H9 (cell line): ENCODE results near the gene ATP6V1G2. TPM values are rescaled to one million over a fixed set of nuclear protein-coding genes. Genes with fewer than 3 reads are reported as not detected.

Source experiments
- DNase-seq: peaks from one replicate; pipeline ENCODE4 v3.0.0-alpha.2; 2017
- H2AFZ ChIP-seq: one replicate; pipeline ENCODE4 v1.6.1; 2013; ENCODE audit warnings: mild to moderate bottlenecking, low read length, control low read depth, moderate library complexity
- H2AK5ac ChIP-seq: 2 replicates; pipeline ENCODE4 v1.6.1; 2013; ENCODE audit warnings: low read length, control low read depth, mixed read lengths; ENCODE audit not compliant: insufficient read length
- H2BK120ac ChIP-seq: one replicate; pipeline ENCODE4 v1.6.1; 2013; ENCODE audit warnings: low read depth, mild to moderate bottlenecking, low read length, control low read depth, inconsistent platforms; ENCODE audit not compliant: poor library complexity, severe bottlenecking
- H2BK12ac ChIP-seq: 2 replicates; pipeline ENCODE4 v1.6.1; 2013; ENCODE audit warnings: low read length, control low read depth, mixed read lengths, low read depth; ENCODE audit not compliant: insufficient read length
- H2BK15ac ChIP-seq: 2 replicates; pipeline ENCODE4 v1.6.1; 2013; ENCODE audit warnings: low read depth, low read length, control low read depth
- H2BK20ac ChIP-seq: one replicate; pipeline ENCODE4 v1.6.1; 2013; ENCODE audit warnings: low read depth, mild to moderate bottlenecking, low read length, control low read depth, inconsistent platforms; ENCODE audit not compliant: poor library complexity, severe bottlenecking
- H2BK5ac ChIP-seq: 2 replicates; pipeline ENCODE4 v1.6.1; 2013; ENCODE audit warnings: low read length, control low read depth, mixed read lengths; ENCODE audit not compliant: insufficient read length
- H3K14ac ChIP-seq: 2 replicates; pipeline ENCODE4 v1.6.1; 2013; ENCODE audit warnings: low read length, control low read depth; ENCODE audit not compliant: insufficient read depth
- H3K18ac ChIP-seq: 2 replicates; pipeline ENCODE4 v1.6.1; 2013; ENCODE audit warnings: low read depth, mild to moderate bottlenecking, mixed read lengths, low read length, control low read depth; ENCODE audit not compliant: insufficient read length
- H3K23ac ChIP-seq: 2 replicates; pipeline ENCODE4 v1.6.1; 2013; ENCODE audit warnings: low read length, control low read depth, mixed read lengths, low read depth; ENCODE audit not compliant: insufficient read length
- H3K23me2 ChIP-seq: 2 replicates; pipeline ENCODE4 v1.6.1; 2013; ENCODE audit warnings: low read depth, mild to moderate bottlenecking, mixed read lengths, low read length, control low read depth; ENCODE audit not compliant: insufficient read length, poor library complexity, severe bottlenecking
- H3K27ac ChIP-seq: 2 replicates; pipeline ENCODE4 v1.5.1; 2013; ENCODE audit warnings: low read length, control low read depth, mixed read lengths, low read depth; ENCODE audit not compliant: insufficient read length
- H3K27me3 ChIP-seq: 2 replicates; pipeline ENCODE4 v1.6.1; 2013; ENCODE audit warnings: low read length, control low read depth, inconsistent platforms; ENCODE audit not compliant: insufficient read depth
- H3K4ac ChIP-seq: 2 replicates; pipeline ENCODE4 v1.6.1; 2013; ENCODE audit warnings: low read depth, mild to moderate bottlenecking, control low read depth, inconsistent platforms, low read length, moderate library complexity
- H3K4me1 ChIP-seq: 2 replicates; pipeline ENCODE4 v1.6.1; 2013; ENCODE audit warnings: low read length, control low read depth, inconsistent platforms; ENCODE audit not compliant: insufficient read depth
- H3K4me2 ChIP-seq: 2 replicates; pipeline ENCODE4 v1.6.1; 2013; ENCODE audit warnings: low read length, control low read depth, mixed read lengths; ENCODE audit not compliant: insufficient read length, insufficient read depth
- H3K56ac ChIP-seq: 2 replicates; pipeline ENCODE4 v1.6.1; 2013; ENCODE audit warnings: low read depth, mild to moderate bottlenecking, mixed read lengths, low read length, control low read depth; ENCODE audit not compliant: insufficient read length
- H3K79me1 ChIP-seq: 2 replicates; pipeline ENCODE4 v1.6.1; 2013; ENCODE audit warnings: low read depth, mild to moderate bottlenecking, moderate library complexity, low read length, control low read depth, inconsistent platforms; ENCODE audit not compliant: insufficient read depth, poor library complexity, severe bottlenecking
- H3K79me2 ChIP-seq: 2 replicates; pipeline ENCODE4 v1.6.1; 2013; ENCODE audit warnings: low read length, control low read depth, inconsistent platforms; ENCODE audit not compliant: insufficient read depth
- H3K9ac ChIP-seq: 2 replicates; pipeline ENCODE4 v1.6.1; 2013; ENCODE audit warnings: low read length, control low read depth, mixed read lengths; ENCODE audit not compliant: insufficient read length; ENCODE audit errors: extremely low read depth
- H3K9me3 ChIP-seq: one replicate; pipeline ENCODE4 v1.6.1; 2013; ENCODE audit warnings: low read depth, low read length, inconsistent platforms; ENCODE audit not compliant: control insufficient read depth
- H3T11ph ChIP-seq: one replicate; pipeline ENCODE4 v1.6.1; 2013; ENCODE audit warnings: mild to moderate bottlenecking, low read length, control low read depth, inconsistent platforms
- H4K20me1 ChIP-seq: one replicate; pipeline ENCODE4 v1.6.1; 2013; ENCODE audit not compliant: control insufficient read depth, insufficient read length, insufficient read depth
- H4K5ac ChIP-seq: 2 replicates; pipeline ENCODE4 v1.6.1; 2013; ENCODE audit warnings: low read depth, mild to moderate bottlenecking, mixed read lengths, low read length, control low read depth; ENCODE audit not compliant: insufficient read length
- H4K8ac ChIP-seq: replicated peaks from 2 replicates; pipeline ENCODE4 v1.6.1; 2013; ENCODE audit warnings: low read length, control low read depth, mixed read lengths, low read depth; ENCODE audit not compliant: insufficient read length
- H4K91ac ChIP-seq: 2 replicates; pipeline ENCODE4 v1.6.1; 2013; ENCODE audit warnings: low read depth, mild to moderate bottlenecking, moderate library complexity, mixed read lengths, low read length, control low read depth; ENCODE audit not compliant: insufficient read length
- H3K27ac Mint-ChIP-seq, 3 experiments: 2 replicates in 2 of 3; 3 replicates in 1 of 3; pipeline ENCODE4 v1.8.0; 2020 to 2021; ENCODE audit warnings: mixed read lengths in 3 of 3, mild to moderate bottlenecking in 1 of 3, moderate library complexity in 1 of 3
- H3K27me3 Mint-ChIP-seq: 2 replicates; pipeline ENCODE4 v1.8.0; 2021; ENCODE audit warnings: low read depth, mild to moderate bottlenecking, moderate library complexity, mixed read lengths
- H3K36me3 Mint-ChIP-seq, 3 experiments: 2 replicates in 2 of 3; 3 replicates in 1 of 3; pipeline ENCODE4 v1.8.0; 2020 to 2021; ENCODE audit warnings: low read depth in 3 of 3, mixed read lengths in 3 of 3; ENCODE audit not compliant: insufficient read depth in 1 of 3
- H3K4me1 Mint-ChIP-seq, 2 experiments: 2 replicates each; pipeline ENCODE4 v1.8.0; 2020; ENCODE audit warnings: mixed read lengths in 2 of 2
- H3K4me3 Mint-ChIP-seq, 2 experiments: 2 replicates in 1 of 2; 3 replicates in 1 of 2; pipeline ENCODE4 v1.8.0; 2020 to 2021; ENCODE audit warnings: mild to moderate bottlenecking in 2 of 2, mixed read lengths in 2 of 2, moderate library complexity in 1 of 2
- H3K9me3 Mint-ChIP-seq, 2 experiments: 2 replicates in 1 of 2; 3 replicates in 1 of 2; pipeline ENCODE4 v1.8.0; 2020; ENCODE audit warnings: mild to moderate bottlenecking in 2 of 2, mixed read lengths in 2 of 2, moderate library complexity in 1 of 2
- WGBS: extraction: QIAGEN DNeasy Blood & Tissue Kit; methylation state at CpG from one replicate; pipeline ENCODE4 v1.1.7; 2013; ENCODE audit warnings: missing lambda C conversion rate, low lambda C conversion rate, mixed read lengths; ENCODE audit not compliant: insufficient read length; ENCODE audit errors: extremely low coverage; 5-methylcytosine and 5-hydroxymethylcytosine counted together
- total RNA-seq: library from RNA; stranded (reverse); gene quantifications from 2 replicates; pipeline ENCODE4 v1.2.1, GENCODE V29; 2021
- TF ChIP-seq, protein P1 (sequence below): fragments of 200-600 bp; sonication (generic); conservative IDR thresholded peaks from 3 replicates; pipeline ENCODE4 v1.8.0; 2021; ENCODE audit warnings: antibody characterized with exemption, mild to moderate bottlenecking

The ATP6V1G2 gene
- total RNA-seq, 1 experiment from 2014 or later = 3.8 TPM

- WGBS = no CpG with 5 or more reads among the region's 8 CpGs
- no peak overlapping the region for H2BK5ac ChIP-seq
- H2BK12ac ChIP-seq = no peak overlapping the region
- H2BK15ac ChIP-seq = no peak overlapping the region
- DNase-seq = no peak
- no peak overlapping the region for H3K27ac ChIP-seq
- H3K27me3 Mint-ChIP-seq = peaks cover 11% of the 10 kb centered on the region
- H4K20me1 ChIP-seq = no peaks in the 10 kb centered on the region
- no peaks in the 10 kb centered on the region; a peak in 1 of 5 replicates for H3K9me3 Mint-ChIP-seq
- no peak overlapping the region for H2AK5ac ChIP-seq
- no peak overlapping the region for H2BK120ac ChIP-seq
- H2BK20ac ChIP-seq = no peak overlapping the region
- no peak overlapping the region for H3K9ac ChIP-seq
- no peak overlapping the region for H2AFZ ChIP-seq
- no peaks in the 10 kb centered on the region for H3K79me1 ChIP-seq
- no peak overlapping the region for H3K23ac ChIP-seq
- H3K23me2 ChIP-seq = no peaks in the 10 kb centered on the region
- H4K91ac ChIP-seq = no peak overlapping the region
- H3K79me2 ChIP-seq = no peaks in the 10 kb centered on the region
- no peak overlapping the region for H3K18ac ChIP-seq
- H3K14ac ChIP-seq = no peak overlapping the region
- no peak overlapping the region for H4K8ac ChIP-seq
- no peak overlapping the region for H3K56ac ChIP-seq
- H3T11ph ChIP-seq = no peak overlapping the region
- H3K27ac Mint-ChIP-seq = no peak overlapping the region; a peak in 1 of 7 replicates
- TF ChIP-seq, protein P1, sequence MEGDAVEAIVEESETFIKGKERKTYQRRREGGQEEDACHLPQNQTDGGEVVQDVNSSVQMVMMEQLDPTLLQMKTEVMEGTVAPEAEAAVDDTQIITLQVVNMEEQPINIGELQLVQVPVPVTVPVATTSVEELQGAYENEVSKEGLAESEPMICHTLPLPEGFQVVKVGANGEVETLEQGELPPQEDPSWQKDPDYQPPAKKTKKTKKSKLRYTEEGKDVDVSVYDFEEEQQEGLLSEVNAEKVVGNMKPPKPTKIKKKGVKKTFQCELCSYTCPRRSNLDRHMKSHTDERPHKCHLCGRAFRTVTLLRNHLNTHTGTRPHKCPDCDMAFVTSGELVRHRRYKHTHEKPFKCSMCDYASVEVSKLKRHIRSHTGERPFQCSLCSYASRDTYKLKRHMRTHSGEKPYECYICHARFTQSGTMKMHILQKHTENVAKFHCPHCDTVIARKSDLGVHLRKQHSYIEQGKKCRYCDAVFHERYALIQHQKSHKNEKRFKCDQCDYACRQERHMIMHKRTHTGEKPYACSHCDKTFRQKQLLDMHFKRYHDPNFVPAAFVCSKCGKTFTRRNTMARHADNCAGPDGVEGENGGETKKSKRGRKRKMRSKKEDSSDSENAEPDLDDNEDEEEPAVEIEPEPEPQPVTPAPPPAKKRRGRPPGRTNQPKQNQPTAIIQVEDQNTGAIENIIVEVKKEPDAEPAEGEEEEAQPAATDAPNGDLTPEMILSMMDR = no peak
- H3K36me3 Mint-ChIP-seq = peaks cover 9 to 12% (median 9%) of the 10 kb centered on the region in 3 experiments; a peak in 6 of 7 replicates
- H3K4ac ChIP-seq = no peak overlapping the region
- H3K4me3 Mint-ChIP-seq = no peak overlapping the region
- H4K5ac ChIP-seq = no peak overlapping the region
- H3K4me1 ChIP-seq = no peaks in the 10 kb centered on the region; the same call in 1 of the 2 replicates
- no peaks in the 10 kb centered on the region for H3K27me3 ChIP-seq
- peaks cover 15 to 16% of the 10 kb centered on the region in 2 experiments for H3K4me1 Mint-ChIP-seq
- no peaks in the 10 kb centered on the region for H3K9me3 ChIP-seq
- no peak overlapping the region for H3K4me2 ChIP-seq
These were observed 20.9 kb downstream of the ATP6V1G2 start for GRCh38 chr6:31525553-31525931.
